ENCODE measurements around the gene SSH3.

Gene SSH3

GRCh38 chr11:67271541-67272284 lies 31.6 kb upstream of the SSH3 start:
- Histone ChIP-seq H3K27me3 (ENCODE audit: insufficient read depth, poor library complexity, severe bottlenecking) (no peaks in the 10 kb centered on the region), H3K27ac (replicated peaks) (peak overlapping the region; percentile 100), H3K4me3 (replicated peaks; ENCODE audit: insufficient read depth, low read length) (peak overlapping the region; percentile 67)
- TF ChIP-seq CTCF (IDR thresholded peaks at IDR 0.05; ENCODE audit: insufficient read depth, low read length) (no peak), POLR2AphosphoS5 (IDR thresholded peaks at IDR 0.05; ENCODE audit: low read depth) (peak; percentile 84), REST (IDR thresholded peaks at IDR 0.05; ENCODE audit: insufficient replicate concordance, low read depth) (peak; percentile 39), GABPA (IDR thresholded peaks at IDR 0.05; ENCODE audit: low read depth) (0 out of 2 replicates have a peak, but pooled peaks have one; percentile 29), SPI1 (IDR thresholded peaks at IDR 0.05; ENCODE audit: borderline replicate concordance, low read depth) (peak; percentile 63; the same call in 1 of the 2 replicates)
- peak; percentile 73 to 93 for DNase-seq (ENCODE audit: low read depth in 1 of 2, low spot score in 1 of 2)

GRCh38 chr11:67272327-67273259 lies 30.7 kb upstream of the SSH3 start:
- Histone ChIP-seq H3K4me3 (replicated peaks; ENCODE audit: insufficient read depth, low read length) (0 out of 2 replicates have a peak overlapping the region, but pooled peaks have one; percentile 4), H3K27me3 (ENCODE audit: insufficient read depth, poor library complexity, severe bottlenecking) (no peaks in the 10 kb centered on the region), H3K27ac (replicated peaks) (peak overlapping the region; percentile 100)
- TF ChIP-seq GABPA (IDR thresholded peaks at IDR 0.05; ENCODE audit: low read depth) = no peak
- TF ChIP-seq POLR2AphosphoS5 (IDR thresholded peaks at IDR 0.05; ENCODE audit: low read depth) = peak; percentile 36; the same call in 1 of the 2 replicates
- peak; percentile 45 to 74 for DNase-seq (ENCODE audit: low read depth in 1 of 2, low spot score in 1 of 2)

- H3K27ac ChIP-seq (replicated peaks) = peak overlapping the region; percentile 100
- DNase-seq (ENCODE audit: low read depth in 1 of 2, low spot score in 1 of 2) = peak in 1 of 2 experiments; percentile 51
- no peak overlapping the region for H3K4me3 ChIP-seq (replicated peaks; ENCODE audit: insufficient read depth, low read length)
- no peaks in the 10 kb centered on the region for H3K27me3 ChIP-seq (ENCODE audit: insufficient read depth, poor library complexity, severe bottlenecking)
- TF ChIP-seq POLR2AphosphoS5 (IDR thresholded peaks at IDR 0.05; ENCODE audit: low read depth) = no peak; the same call in 1 of the 2 replicates
- no peak for TF ChIP-seq CTCF (IDR thresholded peaks at IDR 0.05; ENCODE audit: insufficient read depth, low read length)
- no peak for TF ChIP-seq REST (IDR thresholded peaks at IDR 0.05; ENCODE audit: insufficient replicate concordance, low read depth)
- no peak for TF ChIP-seq SPI1 (IDR thresholded peaks at IDR 0.05; ENCODE audit: borderline replicate concordance, low read depth)
- TF ChIP-seq GABPA (IDR thresholded peaks at IDR 0.05; ENCODE audit: low read depth) = no peak
These were observed 29.9 kb upstream of the SSH3 start for GRCh38 chr11:67273260-67273990.

All from HL-60 (cell line).